B cell (primary cell): ENCODE data around the gene RUFY3. TPM values are rescaled to one million over a fixed set of nuclear protein-coding genes. Genes with fewer than 3 reads are reported as not detected.
A peak's percentile ranks its signal among the peaks of the same experiment; 100 is the strongest.

Experiments
- ATAC-seq: fragments of 200-7000 bp; cut with Tn5 transposase; one replicate; pipeline ENCODE4 v1.10.0; 2021; ENCODE audit warnings: low read depth, mild to moderate bottlenecking, moderate number of reproducible peaks, moderate library complexity
- CTCF ChIA-PET: fragments of 350-600 bp; sonication (Branson Sonifier 250); formaldehyde crosslinking; loops from one replicate; lab custom pipeline; 2021; ENCODE audit warnings: antibody characterized with exemption, inconsistent platforms; lab: Charles Lee
- POLR2A ChIA-PET: fragments of 350-600 bp; sonication (Branson Sonifier 250); formaldehyde crosslinking; loops from one replicate; lab custom pipeline; 2021; ENCODE audit warnings: antibody characterized with exemption; lab: Charles Lee
- DNase-seq: peaks from one replicate; pipeline ENCODE4 v3.0.0; 2013
- H2AFZ ChIP-seq: 2 replicates; pipeline ENCODE4 v1.6.1; 2012; ENCODE audit warnings: mild to moderate bottlenecking, low read depth, low read length; ENCODE audit not compliant: insufficient read depth, poor library complexity, severe bottlenecking
- H3K27ac ChIP-seq, 2 donors: 1 replicate in 1 of 2; 2 replicates in 1 of 2; pipeline ENCODE4 v1.5.1; 2012 to 2013; ENCODE audit warnings: low read length in 2 of 2, mild to moderate bottlenecking in 2 of 2, moderate library complexity in 1 of 2
- H3K27me3 ChIP-seq, 4 experiments: fragments of 200-600 bp in 1 of 4; sonication (generic) in 1 of 4; replicated peaks in 1 of 4; 1 replicate in 2 of 4; 2 replicates in 2 of 4; pipeline versions ENCODE4 v1.6.1 to v1.7.0; 2013 to 2016; ENCODE audit warnings: low read length in 3 of 4, mild to moderate bottlenecking in 2 of 4, mixed read lengths in 1 of 4, moderate library complexity in 1 of 4; ENCODE audit not compliant: insufficient read depth in 4 of 4, control insufficient read depth in 3 of 4; ENCODE audit errors: control extremely low read depth in 1 of 4
- H3K36me3 ChIP-seq, 2 experiments: replicated peaks in 1 of 2; 1 replicate in 1 of 2; 2 replicates in 1 of 2; pipeline versions ENCODE4 v1.6.1 to v1.7.1; 2013; ENCODE audit warnings: low read length in 1 of 2; ENCODE audit not compliant: insufficient read depth in 2 of 2, control insufficient read depth in 1 of 2; ENCODE audit errors: control extremely low read depth in 1 of 2, extremely low read depth in 1 of 2
- H3K4me1 ChIP-seq, 2 donors: fragments of 200-600 bp in 1 of 2; sonication (generic) in 1 of 2; 1 replicate in 1 of 2; 2 replicates in 1 of 2; pipeline versions ENCODE4 v1.5.1 to v1.6.1; 2013 to 2017; ENCODE audit warnings: low read length in 2 of 2; ENCODE audit not compliant: control insufficient read depth in 2 of 2, insufficient read depth in 2 of 2
- H3K4me2 ChIP-seq: replicated peaks from 2 replicates; pipeline ENCODE3; 2012; ENCODE audit warnings: mild to moderate bottlenecking, low read depth, low read length; ENCODE audit not compliant: poor library complexity, severe bottlenecking
- H3K4me3 ChIP-seq, 5 experiments: fragments of 200-600 bp in 1 of 5; sonication (generic) in 1 of 5; 1 replicate in 3 of 5; 2 replicates in 2 of 5; pipeline versions ENCODE4 v1.5.1 to v1.7.0; 2011 to 2016; ENCODE audit warnings: low read length in 4 of 5, mild to moderate bottlenecking in 4 of 5, low read depth in 2 of 5, control low read depth in 1 of 5, moderate library complexity in 1 of 5; ENCODE audit not compliant: insufficient read depth in 1 of 5; ENCODE audit errors: control extremely low read depth in 1 of 5, extremely low read depth in 1 of 5
- H3K79me2 ChIP-seq: fragments of 200-600 bp; sonication (generic); one replicate; pipeline ENCODE4 v1.6.0; 2016; ENCODE audit warnings: low read length; ENCODE audit not compliant: control insufficient read depth, insufficient read depth
- H3K9ac ChIP-seq: fragments of 200-600 bp; sonication (generic); 2 replicates; pipeline ENCODE4 v1.6.1; 2017; ENCODE audit warnings: mild to moderate bottlenecking, low read length, moderate library complexity
- H3K9me3 ChIP-seq, 3 donors: one replicate each; pipeline versions ENCODE4 v1.6.1 to v1.7.1; 2013; ENCODE audit warnings: low read length in 2 of 3; ENCODE audit not compliant: control insufficient read depth in 2 of 3, insufficient read depth in 1 of 3; ENCODE audit errors: control extremely low read depth in 1 of 3
- H4K20me1 ChIP-seq: 2 replicates; pipeline ENCODE4 v1.6.0; 2012; ENCODE audit warnings: mild to moderate bottlenecking, low read length; ENCODE audit not compliant: insufficient read depth, control insufficient read depth, poor library complexity, severe bottlenecking
- H3K27ac Mint-ChIP-seq: one replicate; pipeline ENCODE4 v1.8.0; 2021; ENCODE audit warnings: mixed read lengths
- H3K27me3 Mint-ChIP-seq: one replicate; pipeline ENCODE4 v1.8.0; 2021; ENCODE audit warnings: mixed read lengths
- H3K4me1 Mint-ChIP-seq: one replicate; pipeline ENCODE4 v1.8.0; 2021; ENCODE audit warnings: mixed read lengths
- H3K4me3 Mint-ChIP-seq: one replicate; pipeline ENCODE4 v1.8.0; 2021; ENCODE audit warnings: mixed read lengths
- H3K9me3 Mint-ChIP-seq: one replicate; pipeline ENCODE4 v1.8.0; 2022; ENCODE audit warnings: mixed read lengths; ENCODE audit not compliant: insufficient read depth
- CTCF ChIP-seq: fragments of 200-600 bp; IDR thresholded peaks from one replicate; pipeline ENCODE4 v1.8.0; 2022; ENCODE audit warnings: antibody characterized with exemption, mild to moderate bottlenecking
- EZH2 ChIP-seq: IDR thresholded peaks from 2 replicates; pipeline ENCODE4 v1.6.1; 2012; ENCODE audit warnings: borderline replicate concordance, low read depth, mild to moderate bottlenecking, moderate library complexity, low read length; ENCODE audit not compliant: insufficient read depth, poor library complexity, severe bottlenecking
- WGBS: methylation state at CpG from one replicate; pipeline ENCODE4 v1.1.5; 2013; ENCODE audit warnings: missing lambda C conversion rate; ENCODE audit not compliant: insufficient coverage; 5-methylcytosine and 5-hydroxymethylcytosine counted together
- intact Hi-C: fragments of 100-400 bp; cut with micrococcal nuclease; formaldehyde crosslinking; loops from one replicate; pipeline ENCODE4 v1.10.0; 2022
- polyA plus RNA-seq: library from polyadenylated mRNA; depleted of rRNA; stranded (reverse); fragments of >200 nt; gene quantifications from 2 replicates; pipeline ENCODE4 v1.2.3, GENCODE V29; 2012
- total RNA-seq, 2 donors: library from RNA; stranded (reverse); fragments of 120-200 nt in 1 of 2; gene quantifications; 1 replicate in 1 of 2; 2 replicates in 1 of 2; pipeline versions ENCODE4 v1.2.3 to v1.2.4, GENCODE V29; 2013 to 2022

Gene RUFY3
- total and polyA plus RNA-seq, 2 donors (not counting 1 experiment from before 2014, with no cell fraction given): 26.1 to 74.1 TPM

- peaks cover 30 to 32% of the 10 kb centered on the region in 2 donors for H3K4me1 ChIP-seq
- no peaks in the 10 kb centered on the region for H3K27me3 ChIP-seq
- peak overlapping the region; percentile 53 for H3K27ac Mint-ChIP-seq
- H4K20me1 ChIP-seq: no peaks in the 10 kb centered on the region
- no peaks in the 10 kb centered on the region for H3K36me3 ChIP-seq
- ChIA-PET POLR2A (interaction anchor here (0.6 kb wide), 1 partner anchor 72 kb away, joined by 4 read pairs; no protein-coding TSS in a partner anchor), CTCF (no interaction called here)
- intact Hi-C loops: loop anchor here (5.0 kb wide), 1 partner anchor 45 kb away; no protein-coding TSS in a partner anchor
- peak; percentile 22 for DNase-seq
- no peak overlapping the region for H3K9ac ChIP-seq
- no peak for ATAC-seq
- no peak overlapping the region for H3K4me2 ChIP-seq
- H3K9me3 Mint-ChIP-seq: no peaks in the 10 kb centered on the region
- H3K27me3 Mint-ChIP-seq: no peaks in the 10 kb centered on the region
- TF ChIP-seq CTCF: no peak
- TF ChIP-seq EZH2: no peak
- no peaks in the 10 kb centered on the region for H3K9me3 ChIP-seq
- H3K79me2 ChIP-seq: peaks cover 48% of the 10 kb centered on the region
- H3K4me3 ChIP-seq: no peak overlapping the region
- WGBS: no CpG with 5 or more reads among the region's 1 CpG
- no peak overlapping the region for H3K4me3 Mint-ChIP-seq
- H3K4me1 Mint-ChIP-seq: peaks cover 44% of the 10 kb centered on the region
- peak overlapping the region in 1 of 2 donors; percentile 4 for H3K27ac ChIP-seq
- no peak overlapping the region for H2AFZ ChIP-seq
Observed at GRCh38 chr4:70752236-70752635, 30.5 kb downstream of the RUFY3 start.

GRCh38 chr4:70753630-70754029 is 31.9 kb downstream of the RUFY3 start:
- POLR2A ChIA-PET: interaction anchor here (0.7 kb wide), 1 partner anchor 47 kb away, joined by 5 read pairs; no protein-coding TSS in a partner anchor
- peak overlapping the region; percentile 21 for H3K4me3 Mint-ChIP-seq
- Histone ChIP-seq H3K9ac (no peak overlapping the region), H3K36me3 (no peaks in the 10 kb centered on the region), H3K27ac (peak overlapping the region in 1 of 2 donors; percentile 69), H3K4me2 (peak overlapping the region; percentile 32), H3K9me3 (no peaks in the 10 kb centered on the region), H2AFZ (no peak overlapping the region), H3K27me3 (no peaks in the 10 kb centered on the region), H4K20me1 (no peaks in the 10 kb centered on the region), H3K4me3 (no peak overlapping the region), H3K4me1 (peaks cover 30 to 32% of the 10 kb centered on the region in 2 donors), H3K79me2 (peaks cover 45% of the 10 kb centered on the region)
- ATAC-seq: no peak
- no peak for DNase-seq
- TF ChIP-seq CTCF (no peak), EZH2 (no peak)
- peaks cover 44% of the 10 kb centered on the region for H3K4me1 Mint-ChIP-seq
- intact Hi-C loops: loop anchor here (1.0 to 5.0 kb wide), 2 partner anchors 19 to 46 kb away; no protein-coding TSS in a partner anchor
- CTCF ChIA-PET: interaction anchor here (4.5 kb wide), 1 partner anchor 19 kb away, joined by 34 read pairs; no protein-coding TSS in a partner anchor
- no peaks in the 10 kb centered on the region for H3K27me3 Mint-ChIP-seq
- H3K9me3 Mint-ChIP-seq: no peaks in the 10 kb centered on the region
- peak overlapping the region; percentile 41 for H3K27ac Mint-ChIP-seq
